Right lobe of liver (tissue), 4 donors: ENCODE results near the gene NCAM2.

ENCODE experiments used
- CTCF ChIP-seq, 4 donors: fragments of 200-600 bp in 3 of 4; fragments of 450-650 bp in 1 of 4; IDR thresholded peaks; one replicate each; pipeline versions ENCODE4 v1.5.1 to v1.8.0; 2016 to 2022; ENCODE audit warnings: antibody characterized with exemption in 4 of 4, mild to moderate bottlenecking in 2 of 4
- POLR2A ChIP-seq: fragments of 450-650 bp; IDR thresholded peaks from one replicate; pipeline ENCODE4 v1.6.1; 2017; ENCODE audit warnings: antibody characterized with exemption, mild to moderate bottlenecking
- donor health status: DM: no; HTN: no; CAD: no.
- donor health status: DM: no; HTN: no; CAD: no.
- donor health status: DM: no; HTN: yes; CAD: no.

DNA sequence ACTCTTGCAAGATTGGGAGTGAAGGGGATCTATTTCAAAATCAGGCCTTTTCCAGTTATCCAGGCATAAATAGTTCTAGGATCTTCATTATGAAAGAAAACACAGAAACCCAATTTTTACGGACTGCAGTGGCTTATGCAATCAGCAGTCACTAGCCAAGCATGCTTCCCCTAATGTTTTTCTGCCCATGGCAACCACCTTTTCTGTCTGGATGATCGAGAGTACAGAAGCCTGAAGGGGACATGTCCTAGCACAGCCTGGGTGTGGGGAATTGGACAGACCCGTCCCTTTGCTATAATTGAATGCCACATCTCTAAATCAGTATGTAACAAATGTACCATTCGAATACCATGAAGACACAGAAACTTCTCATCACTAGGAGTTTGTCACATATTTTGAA is 29.8 kb upstream of the NCAM2 start:
- TF ChIP-seq CTCF (IDR thresholded peaks at IDR 0.05) = no peak
- no peak for TF ChIP-seq POLR2A
